Liver (tissue), 9 donors: Measurements from ENCODE around the gene S100A4. TPM values are rescaled to one million over a fixed set of nuclear protein-coding genes. Genes with fewer than 3 reads are reported as not detected.

Experiments used
- DNase-seq: peaks from one replicate; pipeline ENCODE4 v3.0.0-alpha.2; 2017; ENCODE audit warnings: low spot score
- H3K27ac ChIP-seq, 2 donors: one replicate each; pipeline ENCODE4 v1.7.0; 2013; ENCODE audit warnings: inconsistent platforms in 2 of 2, low read length in 2 of 2, control low read depth in 1 of 2, low read depth in 1 of 2, mild to moderate bottlenecking in 1 of 2
- H3K27me3 ChIP-seq, 4 donors: one replicate each; pipeline versions ENCODE4 v1.6.1 to v1.7.0; 2013; ENCODE audit warnings: low read length in 3 of 4, inconsistent platforms in 1 of 4, mild to moderate bottlenecking in 1 of 4, moderate library complexity in 1 of 4; ENCODE audit not compliant: control insufficient read depth in 4 of 4, insufficient read depth in 4 of 4
- H3K36me3 ChIP-seq, 4 donors: one replicate each; pipeline versions ENCODE4 v1.6.1 to v1.7.0; 2013; ENCODE audit warnings: low read length in 3 of 4, mild to moderate bottlenecking in 3 of 4, low read depth in 1 of 4, moderate library complexity in 1 of 4; ENCODE audit not compliant: control insufficient read depth in 4 of 4, insufficient read depth in 3 of 4
- H3K4me1 ChIP-seq, 4 donors: one replicate each; pipeline versions ENCODE4 v1.6.1 to v1.7.0; 2013; ENCODE audit warnings: low read length in 3 of 4, mild to moderate bottlenecking in 3 of 4, moderate library complexity in 1 of 4; ENCODE audit not compliant: control insufficient read depth in 4 of 4, insufficient read depth in 4 of 4
- H3K4me3 ChIP-seq, 3 donors: one replicate each; pipeline versions ENCODE4 v1.6.1 to v1.7.0; 2013; ENCODE audit warnings: low read length in 3 of 3, control low read depth in 1 of 3, low read depth in 1 of 3, mild to moderate bottlenecking in 1 of 3
- H3K9ac ChIP-seq, 2 donors: one replicate each; pipeline ENCODE4 v1.7.0; 2013; ENCODE audit warnings: low read length in 2 of 2, mild to moderate bottlenecking in 2 of 2, moderate library complexity in 2 of 2, control low read depth in 1 of 2, low read depth in 1 of 2
- H3K9me3 ChIP-seq, 4 donors: one replicate each; pipeline versions ENCODE4 v1.6.1 to v1.7.0; 2013; ENCODE audit warnings: low read length in 3 of 4; ENCODE audit not compliant: control insufficient read depth in 4 of 4
- CTCF ChIP-seq: fragments of 150-350 bp; IDR thresholded peaks from 2 replicates; pipeline ENCODE4 v1.5.1; 2017; ENCODE audit warnings: improper control_type of control experiment, low read depth, low read length; ENCODE audit not compliant: missing input control
- EGR1 ChIP-seq, 2 donors: IDR thresholded peaks; 2 replicates each; pipeline ENCODE4 v1.6.1; 2016 to 2018; ENCODE audit warnings: antibody characterized with exemption in 2 of 2, low read depth in 2 of 2
- FOXA2 ChIP-seq: IDR thresholded peaks from 2 replicates; pipeline ENCODE4 v1.6.1; 2016; ENCODE audit warnings: antibody characterized with exemption
- GABPA ChIP-seq, 2 donors: IDR thresholded peaks in 1 of 2; conservative IDR thresholded peaks in 1 of 2; 2 replicates each; pipeline ENCODE4 v1.6.1; 2016; ENCODE audit warnings: antibody characterized with exemption in 2 of 2, mild to moderate bottlenecking in 1 of 2, moderate library complexity in 1 of 2
- HNF4A ChIP-seq, 2 donors: conservative IDR thresholded peaks; 2 replicates each; pipeline ENCODE4 v1.6.1; 2016; ENCODE audit warnings: antibody characterized with exemption in 2 of 2, mild to moderate bottlenecking in 2 of 2
- HNF4G ChIP-seq: IDR thresholded peaks from 2 replicates; pipeline ENCODE4 v1.6.1; 2016; ENCODE audit warnings: antibody characterized with exemption
- JUND ChIP-seq, 2 donors: IDR thresholded peaks; 2 replicates each; pipeline ENCODE4 v1.6.1; 2016; ENCODE audit warnings: antibody characterized with exemption in 2 of 2
- NR2F2 ChIP-seq: IDR thresholded peaks from 2 replicates; pipeline ENCODE4 v1.6.1; 2016; ENCODE audit warnings: antibody characterized with exemption
- RXRA ChIP-seq, 2 donors: IDR thresholded peaks; 2 replicates each; pipeline ENCODE4 v1.6.1; 2017 to 2018; ENCODE audit warnings: antibody characterized with exemption in 2 of 2, mild to moderate bottlenecking in 1 of 2
- SP1 ChIP-seq: IDR thresholded peaks from 2 replicates; pipeline ENCODE4 v1.6.1; 2018; ENCODE audit warnings: antibody characterized with exemption, mild to moderate bottlenecking
- TAF1 ChIP-seq: conservative IDR thresholded peaks from 2 replicates; pipeline ENCODE4 v1.6.1; 2016; ENCODE audit warnings: antibody characterized with exemption, mild to moderate bottlenecking
- YY1 ChIP-seq: IDR thresholded peaks from 2 replicates; pipeline ENCODE4 v1.6.1; 2016; ENCODE audit warnings: antibody characterized with exemption, mild to moderate bottlenecking
- ZBTB33 ChIP-seq: IDR thresholded peaks from 2 replicates; pipeline ENCODE4 v1.6.1; 2016; ENCODE audit warnings: antibody characterized with exemption
- WGBS: extraction: QIAGEN DNeasy Blood & Tissue Kit; methylation state at CpG from one replicate; pipeline ENCODE4 v1.1.7; 2013; 5-methylcytosine and 5-hydroxymethylcytosine counted together
- polyA plus RNA-seq, 2 donors: library from polyadenylated mRNA; stranded (reverse) in 1 of 2; unstranded in 1 of 2; fragments of 200-250 nt in 1 of 2; fragments of >200 nt in 1 of 2; fragmentation: Nextera tagmentation in 1 of 2; extraction: Ambion mirVana in 1 of 2; gene quantifications; one replicate each; pipeline versions ENCODE4 v1.2.1 to v1.2.3, GENCODE V29; 2013 to 2015
- total RNA-seq, 2 donors: library from RNA; depleted of rRNA; stranded (reverse); fragments of >200 nt; gene quantifications; one replicate each; pipeline ENCODE4 v1.2.3, GENCODE V29; 2014
- TF ChIP-seq, protein P1 (sequence below): IDR thresholded peaks from 2 replicates; pipeline ENCODE4 v1.6.1; 2016; ENCODE audit warnings: antibody characterized with exemption, mild to moderate bottlenecking
- TF ChIP-seq, protein P2 (sequence below): IDR thresholded peaks from 2 replicates; pipeline ENCODE4 v1.6.1; 2016; ENCODE audit warnings: antibody characterized with exemption
- TF ChIP-seq, protein P3 (sequence below): IDR thresholded peaks from 2 replicates; pipeline ENCODE4 v1.6.1; 2016; ENCODE audit warnings: antibody characterized with exemption
- donor health status: healthy.
- donor health status: healthy.
- donor health status: healthy.
- donor health status: healthy.
- donor health status: healthy.

The S100A4 gene
- total RNA-seq (10 to 100 TPM in 1 of 2 donors, 1 to 10 TPM in 1; 4.8 to 69.8 TPM), polyA plus RNA-seq (10 to 100 TPM; 16.3 to 17.1 TPM)

GRCh38 chr1:153545067-153546055 is at the start of gene S100A4:
TSS of gene S100A4 (minus strand) at chr1:153545806. CDS start at chr1:153544794, 1,012 bp downstream.
- DNase-seq, result peak; percentile 84
- H3K9me3 ChIP-seq, result no peaks in the 10 kb centered on the region
- no peaks in the 10 kb centered on the region for H3K36me3 ChIP-seq
- no peaks in the 10 kb centered on the region for H3K4me1 ChIP-seq
- H3K9ac ChIP-seq, result peak within 1 kb of the TSS in 1 of 2 donors; percentile 32
- H3K4me3 ChIP-seq, result no peak within 1 kb of the TSS
- WGBS, result 71% methylated on average over 19 of the region's 19 CpGs
- H3K27me3 ChIP-seq, result no peaks in the 10 kb centered on the region
- TF ChIP-seq RXRA (IDR thresholded peaks at IDR 0.05) (no peak), SP1 (peak; percentile 72), CTCF (no peak)
- peak within 1 kb of the TSS in 1 of 2 donors; percentile 64 for H3K27ac ChIP-seq

GRCh38 chr1:153592748-153593147 is 47.1 kb upstream of the S100A4 start:
- H3K27me3 ChIP-seq, result no peaks in the 10 kb centered on the region
- TF ChIP-seq ZBTB33, result no peak
- no peaks in the 10 kb centered on the region for H3K36me3 ChIP-seq
- WGBS, result 77% methylated on average over 4 of the region's 4 CpGs
- no peak for DNase-seq
- no peak overlapping the region for H3K9ac ChIP-seq
- no peak overlapping the region for H3K4me3 ChIP-seq
- H3K9me3 ChIP-seq, result no peaks in the 10 kb centered on the region
- H3K4me1 ChIP-seq, result no peaks in the 10 kb centered on the region
- H3K27ac ChIP-seq, result no peak overlapping the region

DNA sequence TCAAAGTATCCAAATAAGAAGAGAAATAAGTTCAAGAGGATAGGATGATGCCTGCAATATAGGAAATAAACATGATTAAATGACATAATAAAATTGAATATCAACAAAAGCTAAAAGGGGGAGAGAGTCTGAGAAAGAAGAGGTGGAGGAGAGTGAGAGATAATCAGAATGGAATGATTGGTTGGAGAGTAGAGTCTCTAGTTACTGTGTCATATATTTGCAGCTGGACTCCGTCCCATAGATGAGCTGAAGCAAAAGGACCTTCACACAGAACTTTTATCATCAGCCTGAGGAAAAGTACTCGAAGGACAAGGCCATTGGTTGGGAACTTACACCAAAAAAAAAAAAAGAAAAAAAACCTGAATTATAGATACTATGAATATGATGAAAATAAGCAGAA is 42.9 kb upstream of the S100A4 start:
- Histone ChIP-seq H3K27ac (no peak overlapping the region), H3K27me3 (no peaks in the 10 kb centered on the region), H3K9me3 (no peaks in the 10 kb centered on the region), H3K9ac (no peak overlapping the region), H3K36me3 (no peaks in the 10 kb centered on the region), H3K4me1 (no peaks in the 10 kb centered on the region), H3K4me3 (no peak overlapping the region)
- DNase-seq, result no peak
- 89% methylated on average over 2 of the region's 2 CpGs for WGBS
- TF ChIP-seq, protein P1, sequence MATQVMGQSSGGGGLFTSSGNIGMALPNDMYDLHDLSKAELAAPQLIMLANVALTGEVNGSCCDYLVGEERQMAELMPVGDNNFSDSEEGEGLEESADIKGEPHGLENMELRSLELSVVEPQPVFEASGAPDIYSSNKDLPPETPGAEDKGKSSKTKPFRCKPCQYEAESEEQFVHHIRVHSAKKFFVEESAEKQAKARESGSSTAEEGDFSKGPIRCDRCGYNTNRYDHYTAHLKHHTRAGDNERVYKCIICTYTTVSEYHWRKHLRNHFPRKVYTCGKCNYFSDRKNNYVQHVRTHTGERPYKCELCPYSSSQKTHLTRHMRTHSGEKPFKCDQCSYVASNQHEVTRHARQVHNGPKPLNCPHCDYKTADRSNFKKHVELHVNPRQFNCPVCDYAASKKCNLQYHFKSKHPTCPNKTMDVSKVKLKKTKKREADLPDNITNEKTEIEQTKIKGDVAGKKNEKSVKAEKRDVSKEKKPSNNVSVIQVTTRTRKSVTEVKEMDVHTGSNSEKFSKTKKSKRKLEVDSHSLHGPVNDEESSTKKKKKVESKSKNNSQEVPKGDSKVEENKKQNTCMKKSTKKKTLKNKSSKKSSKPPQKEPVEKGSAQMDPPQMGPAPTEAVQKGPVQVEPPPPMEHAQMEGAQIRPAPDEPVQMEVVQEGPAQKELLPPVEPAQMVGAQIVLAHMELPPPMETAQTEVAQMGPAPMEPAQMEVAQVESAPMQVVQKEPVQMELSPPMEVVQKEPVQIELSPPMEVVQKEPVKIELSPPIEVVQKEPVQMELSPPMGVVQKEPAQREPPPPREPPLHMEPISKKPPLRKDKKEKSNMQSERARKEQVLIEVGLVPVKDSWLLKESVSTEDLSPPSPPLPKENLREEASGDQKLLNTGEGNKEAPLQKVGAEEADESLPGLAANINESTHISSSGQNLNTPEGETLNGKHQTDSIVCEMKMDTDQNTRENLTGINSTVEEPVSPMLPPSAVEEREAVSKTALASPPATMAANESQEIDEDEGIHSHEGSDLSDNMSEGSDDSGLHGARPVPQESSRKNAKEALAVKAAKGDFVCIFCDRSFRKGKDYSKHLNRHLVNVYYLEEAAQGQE, result no peak
- no peak for TF ChIP-seq YY1
- TF ChIP-seq, protein P2, sequence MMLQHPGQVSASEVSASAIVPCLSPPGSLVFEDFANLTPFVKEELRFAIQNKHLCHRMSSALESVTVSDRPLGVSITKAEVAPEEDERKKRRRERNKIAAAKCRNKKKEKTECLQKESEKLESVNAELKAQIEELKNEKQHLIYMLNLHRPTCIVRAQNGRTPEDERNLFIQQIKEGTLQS, result no peak
- no peak for TF ChIP-seq CTCF
- TF ChIP-seq JUND (IDR thresholded peaks at IDR 0.05), result no peak
- TF ChIP-seq HNF4A (conservative IDR thresholded peaks at IDR 0.05), result no peak
- no peak for TF ChIP-seq SP1
- no peak for TF ChIP-seq NR2F2
- no peak for TF ChIP-seq HNF4G
- TF ChIP-seq GABPA (IDR thresholded peaks at IDR 0.05 in 1 of 2, conservative IDR thresholded peaks at IDR 0.05 in 1 of 2), result no peak
- TF ChIP-seq, protein P3, sequence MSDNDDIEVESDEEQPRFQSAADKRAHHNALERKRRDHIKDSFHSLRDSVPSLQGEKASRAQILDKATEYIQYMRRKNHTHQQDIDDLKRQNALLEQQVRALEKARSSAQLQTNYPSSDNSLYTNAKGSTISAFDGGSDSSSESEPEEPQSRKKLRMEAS, result no peak
- no peak for TF ChIP-seq FOXA2
- no peak for TF ChIP-seq RXRA (IDR thresholded peaks at IDR 0.05)
- TF ChIP-seq EGR1 (IDR thresholded peaks at IDR 0.05; ENCODE audit: low read depth in 2 of 2), result no peak
- no peak for TF ChIP-seq TAF1
